Measurements from ENCODE around the gene ZNF217. TPM values are rescaled to one million over a fixed set of nuclear protein-coding genes. Genes with fewer than 3 reads are reported as not detected.
A peak's percentile ranks its signal among the peaks of the same experiment; 100 is the strongest.
"Not testable (repeated sequence)": the region's sequence is repeated elsewhere in the genome, so short reads cannot be mapped to it uniquely, and the experiment has no call there.

Gene ZNF217
- total RNA-seq, 1 donor from 2014 or later = 30.9 TPM

GRCh38 chr20:53626584-53626983 is 32.9 kb upstream of the ZNF217 start:
- H3K27ac ChIP-seq = no peak overlapping the region
- no peak for DNase-seq
- ATAC-seq = no peak
- H3K9me3 ChIP-seq = no peaks in the 10 kb centered on the region
- intact Hi-C loops (cut with DNase I) = no loop called here
- H3K4me1 ChIP-seq = peaks cover 25% of the 10 kb centered on the region
- no peaks in the 10 kb centered on the region for H3K27me3 ChIP-seq
- H3K36me3 ChIP-seq = no peaks in the 10 kb centered on the region
- H3K4me3 ChIP-seq = no peak overlapping the region
- no peak for TF ChIP-seq CTCF (IDR thresholded peaks at IDR 0.05)

- DNase-seq (no peak), ATAC-seq (no peak)
- H3K9me3 ChIP-seq = no peaks in the 10 kb centered on the region
- no peak for TF ChIP-seq CTCF (IDR thresholded peaks at IDR 0.05)
- H3K4me3 ChIP-seq = no peak overlapping the region
- H3K36me3 ChIP-seq = no peaks in the 10 kb centered on the region
- H3K4me1 ChIP-seq = peaks cover 36% of the 10 kb centered on the region
- intact Hi-C loops (cut with DNase I) = no loop called here
- H3K27ac ChIP-seq = no peak overlapping the region
- H3K27me3 ChIP-seq = no peaks in the 10 kb centered on the region
These were observed 31.9 kb upstream of the ZNF217 start for GRCh38 chr20:53625311-53626129.

GRCh38 chr20:53624927-53625250 is 31.2 kb upstream of the ZNF217 start:
- H3K27ac ChIP-seq; intact Hi-C loops (cut with DNase I): not testable (repeated sequence)
- peaks cover 36% of the 10 kb centered on the region for H3K4me1 ChIP-seq

GRCh38 chr20:53623454-53624211 is 30.0 kb upstream of the ZNF217 start:
- Histone ChIP-seq H3K4me1 (peaks cover 36% of the 10 kb centered on the region), H3K4me3 (peak overlapping the region; percentile 37), H3K27ac (peak overlapping the region; percentile 83), H3K9me3 (no peaks in the 10 kb centered on the region), H3K36me3 (no peaks in the 10 kb centered on the region), H3K27me3 (no peaks in the 10 kb centered on the region)
- peak; percentile 85 for ATAC-seq
- no peak for TF ChIP-seq CTCF (IDR thresholded peaks at IDR 0.05)
- peak; percentile 63 for DNase-seq
- intact Hi-C loops (cut with DNase I) = no loop called here

More at GRCh38 chr20:53624927-53625250, 31.2 kb upstream of the ZNF217 start:
- H3K36me3 ChIP-seq, H3K9me3 ChIP-seq, ATAC-seq, DNase-seq, H3K27me3 ChIP-seq, H3K4me3 ChIP-seq: not testable (repeated sequence)

- ATAC-seq (no peak), DNase-seq (no peak)
- TF ChIP-seq CTCF (IDR thresholded peaks at IDR 0.05) = no peak
- Histone ChIP-seq H3K36me3 (no peaks in the 10 kb centered on the region), H3K27ac (peak overlapping the region; percentile 83), H3K4me3 (peak overlapping the region; percentile 37), H3K4me1 (peaks cover 36% of the 10 kb centered on the region), H3K9me3 (no peaks in the 10 kb centered on the region), H3K27me3 (no peaks in the 10 kb centered on the region)
- intact Hi-C loops (cut with DNase I) = no loop called here
These were observed 29.5 kb upstream of the ZNF217 start for GRCh38 chr20:53623134-53623453.
